Measurements from ENCODE around the gene AIG1.
"Not testable (repeated sequence)": the region's sequence is repeated elsewhere in the genome, so short reads cannot be mapped to it uniquely, and the experiment has no call there.

AIG1 gene

DNA sequence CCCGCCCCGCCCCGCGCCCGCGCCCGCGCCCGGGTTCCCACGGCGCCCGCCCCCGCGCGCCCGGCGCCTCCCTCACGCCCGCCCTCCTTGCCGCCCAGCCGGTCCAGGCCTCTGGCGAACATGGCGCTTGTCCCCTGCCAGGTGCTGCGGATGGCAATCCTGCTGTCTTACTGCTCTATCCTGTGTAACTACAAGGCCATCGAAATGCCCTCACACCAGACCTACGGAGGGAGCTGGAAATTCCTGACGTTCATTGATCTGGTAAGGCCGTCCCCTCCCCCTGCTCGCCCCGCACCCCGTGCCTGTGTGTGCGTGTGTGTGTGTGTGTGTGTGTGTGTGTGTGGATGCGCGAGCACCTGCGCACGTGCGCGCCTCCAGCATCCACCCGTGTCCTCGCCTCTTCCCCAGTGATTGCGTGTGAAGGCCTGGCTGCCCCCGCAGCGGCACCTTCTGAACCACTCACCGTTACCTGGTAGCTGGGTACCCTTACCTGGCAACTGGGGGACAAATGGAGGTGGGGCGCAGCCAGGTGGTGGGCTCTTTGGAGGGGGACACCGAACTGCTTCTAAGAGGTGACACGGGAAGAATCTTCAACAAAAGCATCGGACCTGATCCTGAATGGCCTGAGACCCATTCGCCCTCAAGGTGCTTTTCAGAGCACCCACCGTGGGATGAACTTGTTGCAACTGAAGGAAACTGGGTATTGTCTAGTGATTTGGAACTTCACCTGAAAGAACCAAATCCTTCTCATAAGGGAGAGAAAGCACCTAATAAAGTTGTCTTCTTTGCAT, at the start of gene AIG1:
Gene AIG1 (plus strand): TSS at position 84 of the 791 bp plus-strand sequence. CDS start 37 bp downstream, at position 121.
- DNase-seq (ENCODE audit: low read depth), result peak; percentile 47

DNA sequence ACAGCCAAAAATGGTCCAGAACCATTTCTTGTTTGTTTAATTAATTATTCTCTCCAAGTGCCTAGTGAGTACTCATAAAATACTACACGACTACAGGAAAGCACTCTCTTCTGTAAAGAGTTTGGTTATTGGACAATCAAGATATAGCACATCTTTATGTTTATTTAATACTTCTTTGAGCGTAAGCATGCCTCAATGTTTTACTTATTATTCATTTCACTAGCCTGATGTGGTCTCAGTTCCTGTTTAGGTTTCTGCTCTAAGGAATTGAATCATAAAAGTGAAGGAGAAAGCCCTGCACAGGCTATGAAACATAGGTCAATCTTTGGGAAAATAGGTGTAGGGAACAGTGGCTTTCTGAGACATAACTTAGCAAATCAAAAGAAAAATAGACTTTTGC, 45.9 kb upstream of the AIG1 start:
- DNase-seq (ENCODE audit: low read depth), result no peak

GRCh38 chr6:143015300-143015706, 45.4 kb upstream of the AIG1 start:
- DNase-seq (ENCODE audit: low read depth), result no peak

GRCh38 chr6:143018955-143019354, 41.7 kb upstream of the AIG1 start:
- no peak for DNase-seq (ENCODE audit: low read depth)

DNA sequence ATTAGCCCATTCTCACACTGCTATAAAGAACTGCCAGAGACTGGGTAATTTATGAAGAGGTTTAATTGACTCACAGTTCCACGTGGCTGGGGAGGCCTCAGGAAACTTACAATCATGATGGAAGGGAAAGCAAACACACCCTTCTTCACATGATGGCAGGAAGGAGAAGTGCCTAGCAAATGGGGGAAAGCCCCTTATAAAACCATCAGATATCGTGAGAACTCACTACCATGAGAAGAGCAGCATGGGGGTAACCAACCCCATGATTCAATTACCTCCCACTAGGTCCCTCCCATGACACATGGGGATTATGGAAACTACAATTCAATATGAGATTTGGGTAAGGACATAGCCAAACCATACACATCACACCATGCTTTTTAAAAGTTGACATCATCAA, 39.8 kb upstream of the AIG1 start:
- DNase-seq (ENCODE audit: low read depth), result not testable (repeated sequence)

GRCh38 chr6:143021543-143021942, 39.1 kb upstream of the AIG1 start:
- no peak for DNase-seq (ENCODE audit: low read depth)

- no peak for DNase-seq (ENCODE audit: low read depth)
Measured at GRCh38 chr6:143022587-143022986, 38.1 kb upstream of the AIG1 start.

GRCh38 chr6:143023695-143024094, 37.0 kb upstream of the AIG1 start:
- no peak for DNase-seq (ENCODE audit: low read depth)

GRCh38 chr6:143024977-143025376, 35.7 kb upstream of the AIG1 start:
- no peak for DNase-seq (ENCODE audit: low read depth)

DNA sequence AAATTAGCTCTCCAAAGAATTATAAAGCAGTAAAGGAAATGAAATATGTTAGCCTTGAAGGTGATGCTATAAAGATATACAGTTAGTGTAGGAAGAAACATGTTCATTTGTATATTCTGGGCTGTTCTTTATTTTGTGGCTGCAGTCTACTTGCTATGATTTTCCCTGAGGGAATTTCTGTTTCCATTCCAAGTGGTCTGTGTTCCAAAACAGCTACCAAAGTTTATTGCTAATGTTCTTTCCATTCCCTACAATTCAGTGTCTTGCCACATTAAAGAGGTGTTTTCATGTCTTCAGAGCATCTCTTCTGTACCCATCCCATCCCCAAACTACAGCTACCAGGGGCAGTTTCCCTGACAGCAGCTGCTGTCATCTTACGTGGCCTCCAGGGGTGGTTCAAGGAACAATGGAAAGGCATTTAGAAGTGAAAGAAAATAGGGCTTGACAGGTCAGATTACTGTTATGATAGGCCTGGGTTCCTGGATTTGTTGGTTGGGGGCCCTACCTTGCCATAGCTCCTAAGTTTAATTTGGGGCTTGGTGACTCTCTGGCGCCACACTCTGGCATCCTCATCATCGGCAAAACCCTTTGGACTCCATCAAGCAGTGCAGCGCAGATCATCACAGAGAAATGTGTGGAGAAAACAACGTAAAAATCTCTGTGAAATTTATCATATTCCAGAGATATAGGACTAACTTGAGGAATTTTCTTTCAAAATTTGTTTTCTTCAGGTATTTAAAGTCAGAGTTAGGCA, 33.8 kb upstream of the AIG1 start:
- peak; percentile 13 for DNase-seq (ENCODE audit: low read depth)

GRCh38 chr6:143034689-143035334, 25.9 kb upstream of the AIG1 start:
- no peak for DNase-seq (ENCODE audit: low read depth)

GRCh38 chr6:143037470-143037869, 23.2 kb upstream of the AIG1 start:
- no peak for DNase-seq (ENCODE audit: low read depth)

- DNase-seq (ENCODE audit: low read depth), result no peak
Measured at GRCh38 chr6:143038833-143039232, 21.9 kb upstream of the AIG1 start.

DNA sequence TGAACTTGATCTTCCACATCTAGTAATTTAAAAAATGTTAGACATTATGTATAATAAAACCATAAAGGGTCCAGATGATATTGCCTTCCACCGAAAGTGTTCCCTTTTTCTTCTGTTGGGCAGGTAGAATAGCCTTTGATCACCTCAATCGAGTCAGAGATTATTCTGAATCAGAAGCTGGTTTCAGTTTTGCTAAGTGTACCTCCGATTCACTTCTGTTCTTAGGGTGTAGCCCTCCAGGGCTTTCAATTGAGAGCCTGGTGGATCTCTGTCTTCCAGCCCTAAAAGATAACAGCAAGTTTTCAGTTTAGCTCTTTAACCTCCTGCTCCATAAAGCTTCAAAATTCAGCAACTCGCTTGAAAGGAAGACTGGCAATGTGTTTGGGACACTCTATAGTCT, 21.1 kb upstream of the AIG1 start:
- DNase-seq (ENCODE audit: low read depth), result no peak

GRCh38 chr6:143040018-143040417, 20.7 kb upstream of the AIG1 start:
- DNase-seq (ENCODE audit: low read depth), result no peak

DNA sequence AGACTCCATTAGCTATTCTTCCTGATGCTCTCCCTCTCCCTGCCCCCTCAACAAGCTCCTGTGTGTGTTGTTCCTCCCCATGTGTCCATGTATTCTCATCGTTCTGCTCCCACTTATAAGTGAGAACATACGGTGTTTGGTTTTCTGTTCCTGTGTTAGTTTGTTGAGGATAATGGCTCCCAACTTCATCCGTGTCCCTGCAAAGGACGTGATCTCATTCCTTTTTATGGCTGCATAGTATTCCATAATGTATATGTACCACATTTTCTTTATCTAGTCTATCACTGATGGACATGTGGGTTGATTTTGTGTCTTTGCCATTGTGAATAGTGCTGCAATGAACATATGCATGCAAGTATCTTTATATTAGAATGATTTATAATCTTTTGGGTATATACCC, 16.3 kb upstream of the AIG1 start:
- not testable (repeated sequence) for DNase-seq (ENCODE audit: low read depth)

DNA sequence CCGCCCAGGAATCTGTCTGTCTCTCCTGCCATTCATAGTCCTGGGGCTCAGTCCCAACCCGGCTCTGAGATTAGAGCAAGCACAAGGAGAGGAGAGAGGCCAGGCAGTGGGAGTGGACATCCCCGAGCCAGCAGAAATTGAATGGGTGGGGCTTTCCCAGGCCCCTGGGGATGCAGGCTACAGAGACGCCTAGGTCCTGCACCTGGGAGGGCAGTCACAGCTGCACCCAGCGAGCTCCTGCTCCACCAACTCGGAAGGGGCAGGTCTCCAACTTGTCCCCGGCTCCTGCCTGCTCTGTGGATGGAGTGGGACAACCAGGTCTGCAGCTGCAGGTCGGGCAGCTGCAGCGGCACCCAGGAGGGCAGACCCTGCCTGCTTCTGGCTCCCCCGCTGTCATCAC, 11.1 kb upstream of the AIG1 start:
- DNase-seq (ENCODE audit: low read depth), result no peak

DNA sequence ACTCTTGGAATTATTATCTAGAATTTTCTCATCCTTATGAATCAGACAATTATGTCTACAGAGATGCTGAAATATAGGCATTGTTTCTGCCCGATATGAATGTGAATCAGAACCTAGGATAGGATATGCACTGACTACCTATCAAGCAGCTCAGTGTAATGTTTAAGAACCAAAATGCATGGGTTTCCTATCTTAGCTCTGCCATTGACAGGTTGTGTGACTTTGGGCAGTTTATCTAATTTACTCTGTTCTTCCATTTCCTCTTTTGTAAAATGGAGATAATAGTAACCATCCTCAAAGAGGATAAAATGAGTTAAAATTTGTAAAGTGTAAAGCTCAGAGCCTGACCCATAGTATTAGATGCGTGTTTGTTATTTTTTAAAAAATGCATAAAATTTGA, 10.2 kb upstream of the AIG1 start:
- DNase-seq (ENCODE audit: low read depth), result no peak

GRCh38 chr6:143052282-143052681, 8.4 kb upstream of the AIG1 start:
- DNase-seq (ENCODE audit: low read depth), result no peak

GRCh38 chr6:143053856-143054255, 6.8 kb upstream of the AIG1 start:
- DNase-seq (ENCODE audit: low read depth), result no peak

DNA sequence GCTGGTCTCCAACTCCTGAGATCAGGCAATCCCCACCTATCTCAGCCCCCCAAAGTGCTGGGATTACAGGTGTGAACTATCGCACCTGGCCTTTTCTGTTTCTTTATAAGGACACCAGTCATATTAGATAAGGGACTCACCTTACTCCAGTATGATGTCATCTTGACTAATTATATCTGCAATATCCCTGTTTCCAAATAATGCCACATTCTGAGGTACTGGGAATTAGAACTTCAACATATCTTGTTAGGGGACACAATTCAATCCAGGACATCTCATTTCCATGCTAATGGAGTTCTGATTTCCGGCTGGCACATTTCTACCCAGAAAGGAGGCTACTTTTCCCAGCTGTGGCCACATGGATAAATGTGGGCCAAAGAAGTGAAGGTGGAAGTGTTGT, 6.4 kb upstream of the AIG1 start:
- no peak for DNase-seq (ENCODE audit: low read depth)

- no peak for DNase-seq (ENCODE audit: low read depth)
Measured at GRCh38 chr6:143055213-143055612, 5.5 kb upstream of the AIG1 start.

DNA sequence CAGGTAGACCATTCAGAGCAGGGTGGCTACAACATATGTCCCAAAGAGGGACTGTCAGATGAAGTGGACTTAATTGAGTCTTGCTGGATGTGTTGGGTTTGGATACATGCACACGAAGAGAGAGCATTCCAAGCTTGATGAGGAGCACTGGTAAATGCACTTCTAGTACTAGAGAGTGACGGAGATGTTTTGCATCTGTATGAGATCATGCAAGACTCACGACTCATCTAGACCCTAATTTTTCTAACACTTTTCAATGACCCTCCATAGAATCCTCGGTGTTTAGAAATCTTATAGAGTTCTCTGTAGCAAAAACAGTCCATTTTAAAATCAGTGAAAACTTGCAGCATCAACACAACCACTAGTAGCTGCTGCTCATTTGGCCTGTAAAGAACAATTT, 4.8 kb upstream of the AIG1 start:
- DNase-seq (ENCODE audit: low read depth), result no peak
